NK-92 treated with Interleukin-12 subunit alpha and Interleukin-12 subunit beta, amount 100 ng/mL, for 24 hours (cell line): ENCODE data around the gene TYW5.

Experiments
- DNase-seq: peaks from one replicate; lab custom pipeline; 2025; lab: John Stamatoyannopoulos, UW

Gene TYW5

GRCh38 chr2:199973703-199974102 lies 18.4 kb upstream of the TYW5 start:
- DNase-seq: no peak

GRCh38 chr2:199972088-199972626 lies 16.9 kb upstream of the TYW5 start:
- no peak for DNase-seq

- no peak for DNase-seq
Measured at GRCh38 chr2:199968126-199968525, 12.8 kb upstream of the TYW5 start.

- DNase-seq: no peak
Measured at GRCh38 chr2:199966976-199967375, 11.7 kb upstream of the TYW5 start.

GRCh38 chr2:199966405-199966804 lies 11.1 kb upstream of the TYW5 start:
- DNase-seq: no peak

- DNase-seq: no peak
Measured at GRCh38 chr2:199962203-199962602, 6.9 kb upstream of the TYW5 start.

GRCh38 chr2:199958014-199958413 lies 2.7 kb upstream of the TYW5 start:
- no peak for DNase-seq

- no peak for DNase-seq
Measured at GRCh38 chr2:199956062-199956380, 730 bp upstream of the TYW5 start.

GRCh38 chr2:199955007-199955338 lies 318 bp downstream of the TYW5 start:
- DNase-seq: no peak

GRCh38 chr2:199951023-199951422 lies 4.3 kb downstream of the TYW5 start:
- DNase-seq: no peak

- no peak for DNase-seq
Measured at GRCh38 chr2:199950396-199950795, 4.9 kb downstream of the TYW5 start.

- DNase-seq: no peak
Measured at GRCh38 chr2:199946836-199947235, 8.5 kb downstream of the TYW5 start.

GRCh38 chr2:199946196-199946595 lies 9.1 kb downstream of the TYW5 start:
- DNase-seq: no peak

- DNase-seq: no peak
Measured at GRCh38 chr2:199943373-199943772, 11.9 kb downstream of the TYW5 start.

GRCh38 chr2:199940373-199940772 lies 14.9 kb downstream of the TYW5 start:
- no peak for DNase-seq

GRCh38 chr2:199936554-199936953 lies 18.7 kb downstream of the TYW5 start:
- DNase-seq: no peak

GRCh38 chr2:199933466-199933865 lies 21.8 kb downstream of the TYW5 start:
- no peak for DNase-seq

GRCh38 chr2:199932312-199932855 lies 22.9 kb downstream of the TYW5 start:
- DNase-seq: no peak

GRCh38 chr2:199929262-199929661 lies 26.0 kb downstream of the TYW5 start:
- DNase-seq: no peak

- DNase-seq: no peak
Measured at GRCh38 chr2:199928626-199929025, 26.7 kb downstream of the TYW5 start.

- no peak for DNase-seq
Measured at GRCh38 chr2:199928226-199928625, 27.1 kb downstream of the TYW5 start.

- DNase-seq: no peak
Measured at GRCh38 chr2:199926806-199927205, 28.5 kb downstream of the TYW5 start.

GRCh38 chr2:199923924-199924323 lies 31.4 kb downstream of the TYW5 start:
- DNase-seq: no peak

- DNase-seq: no peak
Measured at GRCh38 chr2:199922856-199923255, 32.4 kb downstream of the TYW5 start.

GRCh38 chr2:199916980-199917379 lies 38.3 kb downstream of the TYW5 start:
- DNase-seq: no peak
